HL-60/S4 treated with phorbol 12-myristate 13-acetate at 8.2 ng/mL for 4 days and 3 days (cell line): ENCODE data around the gene ZNF133.

Experiments used
- in situ Hi-C: fragments of 300-500 bp; cut with MboI; formaldehyde crosslinking; loops from 2 replicates; pipeline ENCODE4 v1.15.0; 2022; ENCODE audit warnings: low sequenced_read_pairs

Gene ZNF133

GRCh38 chr20:18360635-18361034 lies 72.3 kb downstream of the ZNF133 start:
- in situ Hi-C loops = no loop called here

- in situ Hi-C loops = no loop called here
These were observed 73.4 kb downstream of the ZNF133 start for GRCh38 chr20:18361678-18362077.

GRCh38 chr20:18362916-18363315 lies 74.6 kb downstream of the ZNF133 start:
- in situ Hi-C loops = no loop called here

GRCh38 chr20:18363708-18364107 lies 75.4 kb downstream of the ZNF133 start:
- in situ Hi-C loops = no loop called here

GRCh38 chr20:18364768-18365167 lies 76.4 kb downstream of the ZNF133 start:
- in situ Hi-C loops = no loop called here
